Stimulated activated naive B cell treated with anti-CD40 and anti-IgM and Interleukin-4, amounts not matched to agents 10 μg/mL and 1 μg/mL and 100 μg/mL, for 72 hours (primary cell): ENCODE data around the gene ANKRD11.
"Not testable (repeated sequence)": the region's sequence is repeated elsewhere in the genome, so short reads cannot be mapped to it uniquely, and the experiment has no call there.

ENCODE experiments used
- ATAC-seq, 2 donors: fragments of 150-1000 bp; cut with Tn5 transposase; replicated peaks; 2 replicates each; pipeline ENCODE4 v1.10.0; 2021; ENCODE audit warnings: moderate library complexity in 1 of 2
- DNase-seq: peaks from one replicate; pipeline ENCODE4 v3.0.0; 2021
- H3K27ac Mint-ChIP-seq: one replicate; pipeline ENCODE4 v1.8.0; 2022; ENCODE audit warnings: mild to moderate bottlenecking, mixed read lengths
- H3K27me3 Mint-ChIP-seq, 2 donors: one replicate each; pipeline ENCODE4 v1.8.0; 2022; ENCODE audit warnings: mixed read lengths in 2 of 2
- H3K36me3 Mint-ChIP-seq, 2 donors: one replicate each; pipeline ENCODE4 v1.8.0; 2022; ENCODE audit warnings: mixed read lengths in 2 of 2, mild to moderate bottlenecking in 1 of 2
- H3K4me1 Mint-ChIP-seq, 2 donors: one replicate each; pipeline ENCODE4 v1.8.0; 2022; ENCODE audit warnings: mixed read lengths in 2 of 2, mild to moderate bottlenecking in 1 of 2
- H3K4me3 Mint-ChIP-seq, 2 donors: one replicate each; pipeline ENCODE4 v1.8.0; 2022; ENCODE audit warnings: mild to moderate bottlenecking in 2 of 2, mixed read lengths in 2 of 2, moderate library complexity in 1 of 2
- H3K9me3 Mint-ChIP-seq, 2 donors: one replicate each; pipeline ENCODE4 v1.8.0; 2022; ENCODE audit warnings: mixed read lengths in 2 of 2, mild to moderate bottlenecking in 1 of 2

ANKRD11 gene

DNA sequence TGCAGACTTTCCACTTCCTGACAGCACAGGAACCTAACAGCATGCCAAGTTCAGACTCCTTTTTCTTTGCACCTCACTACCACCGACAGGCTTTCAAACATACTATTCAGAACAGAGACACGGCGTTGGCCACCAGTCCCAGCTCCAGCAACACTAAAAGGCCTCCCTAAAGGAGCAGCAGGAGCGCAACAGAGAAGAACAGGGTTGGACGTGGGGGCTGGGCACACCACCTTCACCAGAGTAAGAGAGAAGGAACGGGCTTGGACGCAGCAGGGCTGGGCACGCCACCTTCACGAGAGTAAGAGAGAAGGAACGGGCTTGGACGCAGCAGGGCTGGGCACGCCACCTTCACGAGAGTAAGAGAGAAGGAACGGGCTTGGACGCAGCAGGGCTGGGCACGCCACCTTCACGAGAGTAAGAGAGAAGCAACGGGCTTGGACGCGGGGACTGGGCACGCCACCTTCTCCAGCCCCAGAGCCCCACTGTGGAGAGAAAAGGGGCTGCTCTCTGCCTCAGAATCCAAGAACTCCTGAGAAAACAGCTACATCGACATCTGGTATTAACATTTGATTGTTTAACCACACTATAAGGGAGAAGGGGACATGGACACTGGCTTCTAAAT, 56.9 kb downstream of the ANKRD11 start:
- H3K4me3 Mint-ChIP-seq = not testable (repeated sequence)

DNA sequence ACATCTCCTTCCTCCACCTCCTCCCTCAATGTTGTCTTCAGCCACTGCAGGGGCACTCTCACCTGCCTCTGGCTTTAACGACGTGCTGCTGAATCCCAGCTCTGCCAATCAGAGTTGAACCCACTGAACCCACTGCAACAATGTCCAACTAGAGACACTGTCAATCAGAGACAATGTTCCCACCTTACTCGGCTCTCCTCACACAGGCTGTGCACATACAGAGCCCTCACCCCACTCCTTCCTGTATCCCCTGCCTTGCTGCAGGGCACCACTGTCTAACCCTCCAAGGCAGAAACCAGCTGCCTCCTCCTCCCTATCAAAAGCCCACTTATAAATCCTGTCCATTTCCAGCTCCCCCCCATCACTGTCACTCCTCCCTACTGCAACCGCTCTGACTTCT, 58.7 kb downstream of the ANKRD11 start:
- H3K4me3 Mint-ChIP-seq = no peak overlapping the region
- peaks cover 9 to 28% of the 10 kb centered on the region in 2 donors for H3K4me1 Mint-ChIP-seq
- H3K27ac Mint-ChIP-seq = no peak overlapping the region
- no peaks in the 10 kb centered on the region for H3K27me3 Mint-ChIP-seq
- peaks cover 22 to 23% of the 10 kb centered on the region in 2 donors for H3K36me3 Mint-ChIP-seq
- no peak for DNase-seq
- H3K9me3 Mint-ChIP-seq = peaks cover 4 to 6% of the 10 kb centered on the region in 2 donors
- peak; percentile 24 to 30 for ATAC-seq

More for the DNA sequence above, 56.9 kb downstream of the ANKRD11 start:
- not testable (repeated sequence) for H3K27me3 Mint-ChIP-seq, ATAC-seq, DNase-seq, H3K9me3 Mint-ChIP-seq, H3K27ac Mint-ChIP-seq
- peaks cover 22 to 28% of the 10 kb centered on the region in 2 donors for H3K36me3 Mint-ChIP-seq
- peaks cover 15 to 34% of the 10 kb centered on the region in 2 donors for H3K4me1 Mint-ChIP-seq

DNA sequence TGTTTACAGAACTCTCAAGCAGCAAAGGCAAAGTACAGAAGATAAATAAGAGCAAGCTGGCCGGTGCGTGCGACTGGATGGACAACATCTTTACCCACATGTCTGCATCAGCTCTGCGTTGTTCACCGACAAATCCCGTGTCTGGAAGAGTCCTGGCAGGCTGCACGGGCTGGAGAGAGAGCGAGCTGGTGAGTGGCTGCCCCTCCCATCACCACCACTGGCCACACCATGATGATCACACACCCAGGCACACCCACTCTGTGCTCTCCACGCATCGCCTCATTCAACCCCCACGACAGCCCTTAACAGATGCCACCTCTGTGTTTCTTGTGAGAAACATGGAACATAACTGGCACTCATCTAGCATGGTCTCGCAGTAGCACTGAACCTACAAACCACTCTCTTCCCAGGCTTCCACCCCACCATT, 59.2 kb downstream of the ANKRD11 start:
- Mint-ChIP-seq H3K27ac (no peak overlapping the region), H3K9me3 (peaks cover 4 to 6% of the 10 kb centered on the region in 2 donors), H3K4me1 (peaks cover 13 to 31% of the 10 kb centered on the region in 2 donors), H3K27me3 (no peaks in the 10 kb centered on the region), H3K36me3 (peaks cover 24 to 28% of the 10 kb centered on the region in 2 donors), H3K4me3 (no peak overlapping the region)
- peak; percentile 38 to 48 for ATAC-seq
- no peak for DNase-seq

DNA sequence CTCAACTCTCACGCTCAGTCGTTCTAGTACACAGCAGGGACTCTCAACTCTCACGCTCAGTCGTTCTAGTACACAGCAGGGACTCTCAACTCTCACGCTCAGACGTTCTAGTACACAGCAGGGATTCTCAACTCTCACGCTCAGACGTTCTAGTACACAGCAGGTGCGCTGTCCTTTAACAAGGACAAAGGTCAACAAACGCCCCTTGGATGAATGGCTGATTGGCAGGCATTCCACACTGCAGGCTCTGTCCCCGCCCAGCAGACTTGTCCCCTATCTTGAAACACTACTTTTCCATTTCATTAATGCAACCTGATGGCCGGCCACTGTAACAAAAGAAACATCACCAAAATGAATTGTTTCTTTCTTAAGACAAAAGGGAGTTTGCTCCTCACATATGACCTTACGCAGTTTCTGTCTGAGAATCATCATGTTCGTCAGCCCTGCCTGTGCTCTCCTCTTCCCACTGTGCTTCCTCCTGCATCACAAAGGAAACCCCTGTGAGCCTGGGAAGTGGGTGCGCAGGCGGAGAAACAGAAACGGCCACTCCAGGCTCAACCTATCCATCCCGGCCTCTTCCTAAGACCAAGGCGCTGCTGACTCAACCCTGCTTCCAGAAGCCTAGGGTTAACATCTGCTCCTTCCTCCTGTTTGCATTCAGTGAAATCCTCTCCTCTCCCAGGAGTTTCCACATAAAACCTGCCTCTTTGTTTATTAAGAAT, 59.8 kb downstream of the ANKRD11 start:
- ATAC-seq = no peak
- no peak overlapping the region for H3K4me3 Mint-ChIP-seq
- H3K27me3 Mint-ChIP-seq = no peaks in the 10 kb centered on the region
- H3K9me3 Mint-ChIP-seq = peaks cover 2 to 3% of the 10 kb centered on the region in 2 donors
- peak overlapping the region; percentile 67 for H3K27ac Mint-ChIP-seq
- DNase-seq = no peak
- peaks cover 20 to 30% of the 10 kb centered on the region in 2 donors for H3K36me3 Mint-ChIP-seq
- H3K4me1 Mint-ChIP-seq = peaks cover 19 to 31% of the 10 kb centered on the region in 2 donors

DNA sequence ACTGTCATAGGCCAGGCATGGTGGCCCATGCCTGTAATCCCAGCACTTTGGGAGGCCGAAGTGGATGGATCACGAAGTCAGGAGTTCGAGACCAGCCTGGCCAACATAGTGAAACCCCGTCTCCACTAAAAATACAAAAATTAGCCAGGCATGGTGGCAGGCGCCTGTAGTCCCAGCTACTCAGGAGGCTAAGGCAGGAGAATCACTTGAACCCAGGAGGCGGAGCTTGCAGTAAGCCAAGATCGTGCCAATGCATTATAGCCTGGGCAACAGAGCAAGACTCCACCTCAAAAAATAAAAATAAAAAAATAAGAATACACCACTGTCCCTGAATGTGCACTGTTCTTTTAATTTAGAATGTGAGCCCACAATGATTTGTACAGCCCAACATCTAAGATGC, 61.8 kb downstream of the ANKRD11 start:
- Mint-ChIP-seq H3K4me1 (peaks cover 36 to 39% of the 10 kb centered on the region in 2 donors), H3K36me3 (peaks cover 14 to 35% of the 10 kb centered on the region in 2 donors)
- H3K9me3 Mint-ChIP-seq, DNase-seq, ATAC-seq, H3K27me3 Mint-ChIP-seq, H3K27ac Mint-ChIP-seq, H3K4me3 Mint-ChIP-seq: not testable (repeated sequence)

DNA sequence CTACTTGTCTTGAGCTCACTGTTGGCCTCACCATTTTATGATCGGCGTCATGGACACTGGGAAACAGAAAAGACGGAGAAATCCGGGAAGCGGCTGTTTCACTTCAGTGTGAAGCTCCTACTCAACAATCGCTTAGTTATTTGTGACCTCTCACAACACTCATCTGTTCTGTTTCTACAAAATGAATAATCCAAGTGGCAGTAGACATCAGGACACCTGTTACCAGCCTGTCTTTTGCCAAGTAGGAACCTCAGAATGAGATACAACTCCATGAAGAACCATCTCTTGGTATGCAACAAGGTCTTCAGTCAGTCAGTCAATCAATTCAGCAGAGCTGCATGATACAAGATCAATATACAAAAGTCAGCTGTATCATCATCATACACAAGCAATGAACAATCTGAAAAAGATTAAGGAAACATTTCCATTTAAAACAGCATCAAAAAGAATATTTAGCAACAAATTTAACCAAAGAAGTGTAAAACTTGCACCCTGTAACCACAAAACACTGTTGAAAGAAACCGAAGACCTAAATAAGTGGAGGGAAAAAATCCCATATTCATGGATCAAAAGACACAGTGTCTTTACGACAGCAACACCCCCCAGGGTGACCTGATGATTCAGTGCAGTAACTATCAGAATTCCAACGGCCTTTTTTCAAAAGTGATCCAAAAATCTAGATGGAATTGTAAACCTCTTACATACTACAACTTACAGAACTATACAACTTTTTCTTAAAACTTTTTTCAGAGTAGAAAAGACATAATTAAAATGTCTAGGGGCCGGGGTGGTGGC, 63.4 kb downstream of the ANKRD11 start:
- H3K27ac Mint-ChIP-seq = no peak overlapping the region
- H3K4me3 Mint-ChIP-seq = peak overlapping the region; percentile 66 to 71
- no peaks in the 10 kb centered on the region for H3K9me3 Mint-ChIP-seq
- H3K36me3 Mint-ChIP-seq = peaks cover 16 to 37% of the 10 kb centered on the region in 2 donors
- ATAC-seq (no peak), DNase-seq (no peak)
- H3K4me1 Mint-ChIP-seq = peaks cover 47 to 56% of the 10 kb centered on the region in 2 donors
- H3K27me3 Mint-ChIP-seq = no peaks in the 10 kb centered on the region

DNA sequence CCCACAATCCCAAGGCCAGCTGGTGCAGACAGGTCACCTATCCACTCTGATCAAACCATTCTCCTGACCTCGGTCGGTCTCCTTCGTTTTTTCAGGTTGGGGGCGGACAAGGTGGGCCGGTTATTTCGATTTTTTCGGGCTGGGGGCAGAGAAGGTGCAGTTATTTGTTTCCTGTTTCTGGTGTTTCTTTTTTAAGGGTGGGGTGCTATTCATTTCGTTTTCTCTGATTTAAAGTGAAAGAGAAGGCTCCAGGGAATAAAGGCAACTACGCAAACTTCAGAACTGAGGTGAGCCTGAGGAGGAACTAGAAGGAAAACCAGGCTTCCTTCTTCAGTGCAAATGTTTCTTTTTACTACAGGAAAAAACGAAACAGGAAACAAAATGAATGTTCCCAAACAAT, 64.8 kb downstream of the ANKRD11 start:
- peaks cover 55 to 66% of the 10 kb centered on the region in 2 donors for H3K4me1 Mint-ChIP-seq
- H3K27me3 Mint-ChIP-seq = no peaks in the 10 kb centered on the region
- no peaks in the 10 kb centered on the region for H3K9me3 Mint-ChIP-seq
- H3K36me3 Mint-ChIP-seq = peaks cover 17 to 42% of the 10 kb centered on the region in 2 donors
- peak overlapping the region; percentile 30 to 71 for H3K4me3 Mint-ChIP-seq
- no peak for DNase-seq
- H3K27ac Mint-ChIP-seq = peak overlapping the region; percentile 73
- ATAC-seq = peak in 1 of 2 donors; percentile 19

DNA sequence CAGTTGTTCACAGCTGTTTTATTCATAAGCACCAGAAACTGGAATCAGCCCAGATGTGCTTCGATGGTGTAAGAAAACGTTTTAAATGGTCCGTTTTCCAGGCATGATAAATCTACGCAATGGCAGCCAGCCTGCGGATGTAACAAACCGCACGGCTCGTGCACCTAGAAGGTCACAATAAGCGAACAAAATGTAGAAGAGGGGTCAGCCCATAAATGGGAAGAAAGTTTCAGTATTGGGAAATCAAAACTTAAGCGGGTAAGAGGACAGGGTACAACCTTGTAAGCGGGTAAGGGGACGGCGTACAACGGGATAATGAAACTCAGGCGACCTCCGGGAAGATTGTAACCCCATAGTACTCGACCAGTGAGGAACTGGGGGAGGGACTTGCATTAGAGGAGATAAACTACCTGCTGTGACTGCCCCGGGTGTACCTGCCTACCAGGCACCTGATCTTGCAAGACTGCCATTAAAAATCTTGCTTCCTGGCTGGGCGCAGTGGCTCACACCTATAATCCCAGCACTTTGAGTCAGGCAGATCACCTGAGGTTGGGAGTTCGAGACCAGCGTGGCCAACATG, 66.6 kb downstream of the ANKRD11 start:
- no peak for DNase-seq
- H3K27ac Mint-ChIP-seq = peak overlapping the region; percentile 91
- no peak for ATAC-seq
- no peaks in the 10 kb centered on the region for H3K27me3 Mint-ChIP-seq
- peak overlapping the region; percentile 71 to 74 for H3K4me3 Mint-ChIP-seq
- H3K36me3 Mint-ChIP-seq = peaks cover 21 to 48% of the 10 kb centered on the region in 2 donors
- peaks cover 59 to 75% of the 10 kb centered on the region in 2 donors for H3K4me1 Mint-ChIP-seq
- no peaks in the 10 kb centered on the region for H3K9me3 Mint-ChIP-seq

DNA sequence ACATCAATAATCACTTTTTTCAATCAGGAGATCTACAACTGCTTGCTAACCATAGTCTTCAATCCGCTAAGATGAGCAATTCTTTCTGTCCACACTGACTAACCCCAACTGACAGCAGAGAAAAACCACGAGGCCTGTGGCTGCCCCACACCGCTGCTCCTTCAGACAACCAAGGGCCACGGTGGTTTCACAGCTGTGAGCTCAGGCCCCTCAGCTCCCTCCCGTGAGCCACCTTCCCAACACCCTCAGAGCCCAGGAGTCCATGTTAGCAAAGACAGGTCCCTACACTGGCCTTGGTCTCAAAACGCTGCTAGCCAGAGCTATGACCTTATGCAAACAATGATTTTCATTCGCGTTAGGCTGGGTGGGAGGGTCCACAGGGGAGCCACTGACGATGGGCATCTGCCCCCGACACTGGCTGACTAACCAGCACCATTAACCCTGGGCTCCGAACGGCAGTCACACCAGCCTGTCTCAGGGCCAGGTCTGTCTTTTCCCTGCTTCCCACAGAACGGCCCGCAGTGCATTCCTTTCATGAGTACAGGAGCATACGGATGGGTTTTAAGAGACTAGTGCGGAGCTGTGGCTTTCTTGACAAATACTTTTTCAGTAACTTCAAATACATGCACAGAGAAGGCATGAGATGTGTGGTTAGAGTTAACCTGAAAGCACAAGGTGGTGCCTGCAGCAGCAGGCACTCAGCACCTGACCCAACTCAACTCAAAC, 67.3 kb downstream of the ANKRD11 start:
- Mint-ChIP-seq H3K9me3 (no peaks in the 10 kb centered on the region), H3K36me3 (peaks cover 21 to 53% of the 10 kb centered on the region in 2 donors), H3K4me1 (peaks cover 62 to 80% of the 10 kb centered on the region in 2 donors), H3K4me3 (peak overlapping the region; percentile 71 to 74), H3K27ac (peak overlapping the region; percentile 91), H3K27me3 (no peaks in the 10 kb centered on the region)
- DNase-seq (peak; percentile 59), ATAC-seq (peak; percentile 90 to 91)

DNA sequence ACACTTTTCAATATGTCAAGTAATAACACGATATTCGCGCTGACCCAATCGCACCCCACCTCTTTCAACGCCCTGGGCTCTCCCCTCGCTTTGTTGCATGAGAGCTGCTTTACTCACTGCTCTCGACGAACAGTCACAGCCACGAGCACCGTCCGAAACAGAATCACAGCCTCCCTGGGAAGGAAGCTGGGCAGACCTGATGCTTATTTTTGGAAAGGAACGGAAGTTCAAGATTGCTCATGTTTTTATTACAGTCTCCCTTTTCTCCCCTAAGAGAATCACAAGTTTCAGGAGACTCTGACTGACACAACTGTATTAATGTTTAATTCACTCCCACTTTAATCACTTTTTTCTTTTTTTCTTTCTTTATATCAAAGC, 67.8 kb downstream of the ANKRD11 start:
- H3K27me3 Mint-ChIP-seq = no peaks in the 10 kb centered on the region
- peaks cover 21 to 57% of the 10 kb centered on the region in 2 donors for H3K36me3 Mint-ChIP-seq
- H3K9me3 Mint-ChIP-seq = no peaks in the 10 kb centered on the region
- peaks cover 65 to 83% of the 10 kb centered on the region in 2 donors for H3K4me1 Mint-ChIP-seq
- peak overlapping the region; percentile 91 for H3K27ac Mint-ChIP-seq
- ATAC-seq = peak; percentile 87
- H3K4me3 Mint-ChIP-seq = peak overlapping the region; percentile 71 to 74
- DNase-seq = peak; percentile 59

DNA sequence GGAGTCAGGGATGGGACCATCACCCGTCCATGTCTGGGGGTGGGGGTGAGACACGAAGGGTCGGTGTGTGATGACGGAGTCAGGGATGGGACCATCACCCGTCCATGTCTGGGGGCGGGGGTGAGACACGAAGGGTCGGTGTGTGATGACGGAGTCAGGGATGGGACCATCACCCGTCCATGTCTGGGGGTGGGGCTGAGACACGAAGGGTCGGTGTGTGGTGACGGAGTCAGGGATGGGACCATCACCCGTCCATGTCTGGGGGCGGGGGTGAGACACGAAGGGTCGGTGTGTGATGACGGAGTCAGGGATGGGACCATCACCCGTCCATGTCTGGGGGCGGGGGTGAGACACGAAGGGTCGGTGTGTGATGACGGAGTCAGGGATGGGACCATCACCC, 69.1 kb downstream of the ANKRD11 start:
- DNase-seq, H3K27me3 Mint-ChIP-seq, H3K9me3 Mint-ChIP-seq, H3K27ac Mint-ChIP-seq, ATAC-seq, H3K4me3 Mint-ChIP-seq: not testable (repeated sequence)
- Mint-ChIP-seq H3K36me3 (peaks cover 17 to 56% of the 10 kb centered on the region in 2 donors), H3K4me1 (peaks cover 61 to 81% of the 10 kb centered on the region in 2 donors)

DNA sequence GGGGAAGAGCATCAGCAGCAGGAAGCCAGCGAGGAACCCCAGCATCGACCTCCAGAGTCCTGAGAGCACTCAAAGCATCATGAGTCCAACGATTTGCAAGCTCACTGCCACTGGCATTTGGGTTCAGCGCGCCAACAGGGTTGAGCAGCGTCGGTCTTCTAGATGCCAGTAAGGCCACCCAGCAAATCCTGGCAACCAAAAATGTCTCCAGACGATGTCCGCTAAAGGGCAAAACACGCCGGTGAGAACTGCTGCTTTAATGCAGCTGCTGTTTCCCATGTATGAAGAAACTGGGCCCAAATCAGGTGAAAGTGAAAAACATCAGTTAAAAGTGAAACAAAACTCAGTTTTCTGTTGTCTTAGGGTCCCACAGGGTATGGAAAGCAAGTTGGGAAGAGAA, 70.2 kb downstream of the ANKRD11 start:
- Mint-ChIP-seq H3K4me3 (no peak overlapping the region), H3K9me3 (no peaks in the 10 kb centered on the region), H3K36me3 (peaks cover 20 to 45% of the 10 kb centered on the region in 2 donors), H3K4me1 (peaks cover 55 to 76% of the 10 kb centered on the region in 2 donors), H3K27ac (peak overlapping the region; percentile 75), H3K27me3 (no peaks in the 10 kb centered on the region)
- ATAC-seq = no peak
- DNase-seq = no peak

DNA sequence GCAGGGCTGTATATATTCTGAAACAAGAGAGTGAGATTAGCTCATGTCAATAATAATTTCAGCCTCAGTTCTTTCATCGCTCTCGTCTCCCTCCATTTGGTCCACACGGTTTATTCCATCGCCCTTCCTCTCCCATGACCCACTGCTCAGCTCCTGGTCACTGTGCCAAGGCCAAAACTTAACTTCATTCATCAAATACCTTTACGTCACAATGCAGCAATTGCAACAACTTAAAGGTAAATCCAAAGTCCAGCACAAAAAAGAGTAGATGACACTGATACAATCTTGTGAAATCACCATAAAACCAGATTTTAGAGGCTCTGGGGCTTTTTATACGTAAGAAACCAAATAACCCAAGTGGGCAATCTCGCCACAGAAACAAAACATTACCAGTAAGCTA, 72.0 kb downstream of the ANKRD11 start:
- ATAC-seq = no peak
- Mint-ChIP-seq H3K4me3 (no peak overlapping the region), H3K27me3 (no peaks in the 10 kb centered on the region), H3K27ac (peak overlapping the region; percentile 5), H3K36me3 (peaks cover 15 to 36% of the 10 kb centered on the region in 2 donors), H3K9me3 (no peaks in the 10 kb centered on the region), H3K4me1 (peaks cover 46 to 75% of the 10 kb centered on the region in 2 donors)
- DNase-seq = no peak
